Naive thymus-derived CD4-positive, alpha-beta T cell (primary cell): Measurements from ENCODE around the gene CALN1. TPM values are rescaled to one million over a fixed set of nuclear protein-coding genes. Genes with fewer than 3 reads are reported as not detected.

ENCODE experiments used
- ATAC-seq: fragments of 150-1000 bp; cut with Tn5 transposase; 2 replicates; pipeline ENCODE4 v1.10.0; 2021; ENCODE audit warnings: mild to moderate bottlenecking, moderate library complexity
- CTCF ChIA-PET: fragments of 350-600 bp; sonication (Branson Sonifier 250); formaldehyde crosslinking; loops from one replicate; lab custom pipeline; 2021; ENCODE audit warnings: antibody characterized with exemption; lab: Charles Lee
- POLR2A ChIA-PET: fragments of 350-600 bp; sonication (Branson Sonifier 250); formaldehyde crosslinking; loops from one replicate; lab custom pipeline; 2021; ENCODE audit warnings: antibody characterized with exemption, inconsistent platforms; lab: Charles Lee
- DNase-seq, 9 donors: peaks; one replicate each; pipeline versions ENCODE4 v3.0.0 to v3.0.0-alpha.2; 2020 to 2022; ENCODE audit warnings: mixed read lengths in 1 of 9
- H3K27ac ChIP-seq: one replicate; pipeline ENCODE4 v1.7.0; 2013; ENCODE audit warnings: mild to moderate bottlenecking, low read depth, low read length, moderate library complexity
- H3K27me3 ChIP-seq, 2 donors: one replicate each; pipeline ENCODE4 v1.7.0; 2013; ENCODE audit warnings: low read length in 2 of 2, mild to moderate bottlenecking in 2 of 2, moderate library complexity in 2 of 2; ENCODE audit not compliant: control insufficient read depth in 2 of 2, insufficient read depth in 2 of 2
- H3K36me3 ChIP-seq, 3 experiments: 1 replicate in 2 of 3; 2 replicates in 1 of 3; pipeline ENCODE4 v1.7.0; 2013; ENCODE audit warnings: low read length in 3 of 3, mild to moderate bottlenecking in 3 of 3, moderate library complexity in 1 of 3; ENCODE audit not compliant: insufficient read depth in 3 of 3, control insufficient read depth in 2 of 3
- H3K4me1 ChIP-seq, 2 donors: one replicate each; pipeline ENCODE4 v1.7.0; 2013; ENCODE audit warnings: low read length in 2 of 2, mild to moderate bottlenecking in 2 of 2, moderate library complexity in 1 of 2; ENCODE audit not compliant: control insufficient read depth in 2 of 2, insufficient read depth in 2 of 2
- H3K4me3 ChIP-seq: 2 replicates; pipeline ENCODE4 v1.7.0; 2013; ENCODE audit warnings: mild to moderate bottlenecking, low read length
- H3K9me3 ChIP-seq, 3 experiments: 1 replicate in 2 of 3; 2 replicates in 1 of 3; pipeline ENCODE4 v1.7.0; 2013; ENCODE audit warnings: low read length in 3 of 3; ENCODE audit not compliant: control insufficient read depth in 2 of 3
- H3K27ac Mint-ChIP-seq, 9 donors: one replicate each; pipeline ENCODE4 v1.8.0; 2020 to 2022; ENCODE audit warnings: mixed read lengths in 9 of 9, mild to moderate bottlenecking in 8 of 9, moderate library complexity in 5 of 9, inconsistent platforms in 2 of 9
- H3K27me3 Mint-ChIP-seq, 5 donors: one replicate each; pipeline ENCODE4 v1.8.0; 2021 to 2022; ENCODE audit warnings: mixed read lengths in 5 of 5, mild to moderate bottlenecking in 1 of 5
- H3K36me3 Mint-ChIP-seq, 5 donors: one replicate each; pipeline ENCODE4 v1.8.0; 2020 to 2022; ENCODE audit warnings: mixed read lengths in 5 of 5, mild to moderate bottlenecking in 3 of 5, inconsistent platforms in 1 of 5
- H3K4me1 Mint-ChIP-seq, 7 donors: one replicate each; pipeline ENCODE4 v1.8.0; 2020 to 2022; ENCODE audit warnings: mixed read lengths in 7 of 7, mild to moderate bottlenecking in 3 of 7, inconsistent platforms in 1 of 7
- H3K4me3 Mint-ChIP-seq, 10 donors: one replicate each; pipeline ENCODE4 v1.8.0; 2020 to 2022; ENCODE audit warnings: mild to moderate bottlenecking in 10 of 10, mixed read lengths in 10 of 10, moderate library complexity in 6 of 10, inconsistent platforms in 2 of 10
- H3K9me3 Mint-ChIP-seq, 11 donors: one replicate each; pipeline ENCODE4 v1.8.0; 2020 to 2022; ENCODE audit warnings: mixed read lengths in 11 of 11, mild to moderate bottlenecking in 4 of 11, inconsistent platforms in 1 of 11, moderate library complexity in 1 of 11
- intact Hi-C, 2 donors: fragments of 100-400 bp; cut with micrococcal nuclease; formaldehyde crosslinking; loops; one replicate each; pipeline ENCODE4 v1.15.1; 2023
- polyA plus RNA-seq, 2 donors: library from polyadenylated mRNA; unstranded; fragments of 300-500 nt; fragmentation: Illumina TruSeq; gene quantifications; one replicate each; pipeline ENCODE4 v1.2.3, GENCODE V29; 2021
- total RNA-seq, 6 experiments: library from RNA in 5 of 6; stranded (reverse) in 5 of 6; gene quantifications; 1 replicate in 5 of 6; 2 replicates in 1 of 6; pipeline ENCODE4 v1.2.3 and lab custom pipeline; 2021 to 2026

The CALN1 gene
- total and polyA plus RNA-seq, 7 experiments from 2014 or later: 0.03 to 0.17 TPM; not detected in 5

DNA sequence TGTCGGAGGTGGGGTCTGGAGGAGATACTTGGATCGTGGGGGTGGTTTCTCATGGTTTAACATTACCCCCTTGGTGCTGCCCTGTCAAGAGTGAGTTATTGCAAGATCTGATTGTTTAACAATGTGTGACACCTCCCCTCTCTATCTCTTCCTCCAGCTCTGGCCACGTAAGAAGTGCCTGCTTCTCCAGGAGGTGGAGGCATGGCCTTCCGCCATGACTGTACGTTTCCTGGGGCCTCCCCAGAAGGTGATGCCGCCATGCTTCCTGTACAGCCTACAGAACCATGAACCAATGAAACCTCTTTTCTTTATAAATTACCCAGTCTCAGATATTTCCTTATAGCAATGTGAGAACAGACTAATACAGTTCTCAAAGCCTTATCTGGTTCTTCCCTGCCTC is 547.0 kb downstream of the CALN1 start:
- ChIA-PET CTCF (no interaction called here), POLR2A (no interaction called here)
- Mint-ChIP-seq H3K4me3 (no peak overlapping the region), H3K27ac (no peak overlapping the region), H3K4me1 (no peaks in the 10 kb centered on the region), H3K27me3 (no peaks in the 10 kb centered on the region), H3K36me3 (no peaks in the 10 kb centered on the region), H3K9me3 (peaks cover 2 to 27% (median 5%) of the 10 kb centered on the region in 11 donors)
- ATAC-seq (no peak), DNase-seq (no peak)
- no peaks in the 10 kb centered on the region for H3K9me3 ChIP-seq
- intact Hi-C loops: no loop called here
- H3K36me3 ChIP-seq: no peaks in the 10 kb centered on the region
- H3K27ac ChIP-seq: no peak overlapping the region
- H3K4me1 ChIP-seq: no peaks in the 10 kb centered on the region
- no peak overlapping the region for H3K4me3 ChIP-seq
- H3K27me3 ChIP-seq: no peaks in the 10 kb centered on the region

DNA sequence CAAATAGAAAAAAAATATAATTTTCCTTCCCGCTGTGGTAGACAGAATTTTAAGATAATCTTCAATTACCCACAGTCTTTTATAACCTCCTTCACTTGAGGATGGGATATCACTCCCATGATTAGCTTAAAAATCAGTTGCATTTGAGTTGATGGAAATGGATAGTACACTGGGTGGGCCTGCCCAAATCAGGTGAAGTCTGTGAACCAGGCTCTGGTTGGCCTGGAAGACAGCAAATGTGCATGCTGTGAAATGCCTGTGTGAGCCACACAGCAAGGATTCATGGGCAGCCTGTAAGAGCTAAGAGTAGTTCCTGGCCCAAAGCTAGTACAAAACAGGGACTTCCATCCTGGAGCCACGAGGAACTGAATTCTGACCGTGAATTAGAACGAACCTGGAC is 548.0 kb downstream of the CALN1 start:
- peaks cover 3 to 27% (median 6%) of the 10 kb centered on the region in 11 donors for H3K9me3 Mint-ChIP-seq
- H3K4me3 ChIP-seq: no peak overlapping the region
- ATAC-seq: no peak

DNA sequence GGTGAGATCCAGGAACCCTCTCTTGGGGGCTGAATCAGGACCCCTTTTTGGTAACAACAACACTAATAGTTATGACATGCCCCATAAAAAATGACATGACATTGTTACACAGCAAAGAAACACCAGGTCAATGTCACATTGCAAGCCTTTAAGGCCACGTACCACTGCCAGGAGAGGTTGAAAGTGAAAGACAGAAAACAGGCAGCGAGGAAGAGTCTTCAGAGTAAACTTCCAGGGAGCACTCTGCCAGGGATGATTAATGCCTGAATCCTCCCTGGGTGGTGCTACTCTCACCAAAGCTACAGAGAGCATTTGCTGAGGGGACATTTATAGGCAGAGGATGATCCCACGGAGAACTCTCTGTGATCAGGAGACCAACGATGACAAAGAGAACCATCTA is 551.6 kb downstream of the CALN1 start:
- Mint-ChIP-seq H3K4me3 (no peak overlapping the region), H3K4me1 (no peaks in the 10 kb centered on the region), H3K27me3 (no peaks in the 10 kb centered on the region), H3K36me3 (no peaks in the 10 kb centered on the region), H3K27ac (no peak overlapping the region), H3K9me3 (peaks cover 0 to 16% (median 5%) of the 10 kb centered on the region in 11 donors)
- Histone ChIP-seq H3K36me3 (no peaks in the 10 kb centered on the region), H3K9me3 (no peaks in the 10 kb centered on the region), H3K4me1 (no peaks in the 10 kb centered on the region), H3K4me3 (no peak overlapping the region), H3K27ac (no peak overlapping the region), H3K27me3 (no peaks in the 10 kb centered on the region)
- no peak for ATAC-seq
- intact Hi-C loops: no loop called here
- DNase-seq: no peak
- CTCF ChIA-PET: no interaction called here
- POLR2A ChIA-PET: no interaction called here

More for the DNA sequence above, 548.0 kb downstream of the CALN1 start:
- Mint-ChIP-seq H3K27me3 (no peaks in the 10 kb centered on the region), H3K36me3 (no peaks in the 10 kb centered on the region), H3K4me3 (no peak overlapping the region), H3K27ac (no peak overlapping the region), H3K4me1 (no peaks in the 10 kb centered on the region)
- DNase-seq: no peak
- no peaks in the 10 kb centered on the region for H3K9me3 ChIP-seq
- no peaks in the 10 kb centered on the region for H3K4me1 ChIP-seq
- no peaks in the 10 kb centered on the region for H3K36me3 ChIP-seq
- intact Hi-C loops: no loop called here
- no peaks in the 10 kb centered on the region for H3K27me3 ChIP-seq
- ChIA-PET POLR2A (no interaction called here), CTCF (no interaction called here)
- H3K27ac ChIP-seq: no peak overlapping the region

DNA sequence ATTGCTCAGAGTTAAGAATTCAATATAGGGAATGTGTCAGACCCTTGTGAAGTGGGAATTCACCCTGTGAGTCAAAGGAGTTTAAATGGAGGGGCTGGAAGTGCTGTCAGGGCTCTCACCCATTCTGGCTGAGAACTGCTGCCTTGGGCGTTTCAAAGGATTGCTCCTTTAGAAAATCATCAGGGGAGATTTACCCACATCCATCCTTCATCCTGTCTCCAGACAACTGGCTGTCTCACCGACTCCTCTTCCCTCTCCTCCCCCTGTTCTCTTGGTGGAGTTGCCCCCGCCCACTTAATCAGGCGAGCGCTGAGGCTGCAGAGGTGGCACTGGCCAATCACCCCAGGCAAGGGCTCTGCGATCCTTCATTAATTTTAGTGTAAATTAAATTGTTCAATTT is 554.8 kb downstream of the CALN1 start:
- no peak overlapping the region for H3K4me3 ChIP-seq
- CTCF ChIA-PET: no interaction called here

DNA sequence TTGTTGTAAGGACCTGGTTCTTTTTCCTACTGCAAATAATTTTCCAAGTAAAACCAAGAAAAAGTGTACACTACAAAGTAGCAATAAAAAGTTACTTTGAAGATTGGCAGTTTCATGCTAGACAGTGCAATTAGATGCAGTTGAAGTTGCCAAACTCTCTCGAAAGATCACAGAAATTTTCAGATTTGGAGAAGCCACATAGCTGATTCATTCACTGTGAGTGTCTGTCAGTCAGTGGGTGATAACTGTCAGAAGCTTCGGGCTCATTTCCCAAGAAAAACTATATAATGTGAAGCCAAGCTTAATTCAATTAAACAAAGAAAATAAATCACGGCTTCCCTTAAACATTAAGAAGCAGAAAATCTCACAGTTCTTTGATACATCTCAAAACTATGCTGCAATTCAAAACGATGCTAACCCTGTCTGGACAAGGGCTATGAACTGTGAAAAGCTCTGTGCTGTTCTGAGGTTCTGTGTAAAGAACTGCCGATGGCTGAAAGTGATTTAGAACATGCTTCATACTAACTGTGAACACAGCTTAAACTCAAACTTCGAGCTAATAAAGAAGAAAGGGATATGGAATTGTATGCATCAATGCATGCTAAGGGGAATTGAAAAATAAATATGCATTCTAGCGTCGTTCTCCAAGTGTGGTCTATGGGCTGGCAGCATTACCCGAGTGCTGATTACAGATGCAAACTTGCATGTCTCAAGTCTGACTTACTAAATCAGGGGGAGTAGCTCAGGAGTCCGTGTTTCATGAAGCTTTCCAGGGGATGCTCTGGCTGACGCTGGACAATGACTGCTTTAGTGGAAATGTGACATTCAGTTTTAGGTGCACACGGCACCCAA is 557.4 kb downstream of the CALN1 start:
- peaks cover 0 to 13% (median 0%) of the 10 kb centered on the region in 11 donors for H3K9me3 Mint-ChIP-seq
- intact Hi-C loops: no loop called here
- no peak for ATAC-seq
- H3K27me3 Mint-ChIP-seq: no peaks in the 10 kb centered on the region
- no peaks in the 10 kb centered on the region for H3K36me3 ChIP-seq
- ChIA-PET CTCF (no interaction called here), POLR2A (no interaction called here)
- no peak overlapping the region for H3K27ac Mint-ChIP-seq
- no peak overlapping the region for H3K4me3 ChIP-seq
- no peaks in the 10 kb centered on the region for H3K4me1 ChIP-seq
- H3K4me3 Mint-ChIP-seq: no peak overlapping the region
- DNase-seq: no peak
- no peaks in the 10 kb centered on the region for H3K27me3 ChIP-seq
- no peaks in the 10 kb centered on the region for H3K4me1 Mint-ChIP-seq
- no peaks in the 10 kb centered on the region for H3K36me3 Mint-ChIP-seq
- H3K9me3 ChIP-seq: no peaks in the 10 kb centered on the region
- H3K27ac ChIP-seq: no peak overlapping the region

More for the DNA sequence above, 554.8 kb downstream of the CALN1 start:
- H3K4me1 Mint-ChIP-seq: no peaks in the 10 kb centered on the region
- peaks cover 0 to 7% (median 3%) of the 10 kb centered on the region in 11 donors for H3K9me3 Mint-ChIP-seq
- no peaks in the 10 kb centered on the region for H3K27me3 Mint-ChIP-seq
- intact Hi-C loops: no loop called here
- DNase-seq (no peak), ATAC-seq (no peak)
- Histone ChIP-seq H3K36me3 (no peaks in the 10 kb centered on the region), H3K27ac (no peak overlapping the region), H3K9me3 (no peaks in the 10 kb centered on the region), H3K4me1 (no peaks in the 10 kb centered on the region), H3K27me3 (no peaks in the 10 kb centered on the region)
- H3K36me3 Mint-ChIP-seq: no peaks in the 10 kb centered on the region
- H3K27ac Mint-ChIP-seq: no peak overlapping the region
- H3K4me3 Mint-ChIP-seq: no peak overlapping the region
- POLR2A ChIA-PET: no interaction called here

DNA sequence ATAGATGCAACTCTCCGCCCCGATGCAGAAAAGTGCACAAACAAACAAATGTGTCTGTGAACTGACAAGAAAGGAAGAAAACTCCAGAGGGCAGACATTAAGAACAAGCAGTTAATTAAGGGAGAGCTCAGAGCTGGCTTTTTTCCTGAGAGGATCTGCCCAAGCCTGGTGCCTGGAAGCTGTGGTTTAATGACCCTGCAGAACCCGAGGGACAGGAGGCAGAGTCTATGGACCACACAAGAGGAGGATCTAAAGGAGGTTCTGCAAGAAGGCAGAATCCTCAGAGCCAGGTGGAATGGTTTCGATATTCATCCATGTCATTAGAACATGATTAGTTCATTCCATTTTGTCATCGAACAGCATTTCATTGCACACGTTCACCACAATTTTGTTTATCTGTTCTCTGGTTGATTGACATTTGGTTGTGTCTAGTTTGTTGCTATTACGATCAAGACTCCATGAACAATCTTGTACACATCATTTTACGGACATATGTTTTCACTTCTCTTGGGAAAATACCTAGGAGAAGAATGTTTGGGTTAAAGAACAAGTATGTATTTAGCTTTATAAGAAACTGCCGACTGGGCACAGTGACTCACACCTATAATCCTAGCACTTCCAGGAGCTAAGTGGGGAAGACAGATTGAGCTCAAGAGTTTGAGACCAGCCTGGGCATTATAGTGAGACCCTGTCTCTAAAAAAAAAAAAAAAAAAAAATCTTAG is 560.2 kb downstream of the CALN1 start:
- ATAC-seq (no peak), DNase-seq (no peak)
- Mint-ChIP-seq H3K9me3 (peaks cover 0 to 10% (median 0%) of the 10 kb centered on the region in 11 donors), H3K27me3 (no peaks in the 10 kb centered on the region), H3K36me3 (no peaks in the 10 kb centered on the region), H3K27ac (no peak overlapping the region), H3K4me1 (no peaks in the 10 kb centered on the region), H3K4me3 (no peak overlapping the region)
- CTCF ChIA-PET: interaction anchor here (0.8 kb wide), 1 partner anchor 9 kb away, joined by 3 read pairs; no protein-coding TSS in a partner anchor
- no peaks in the 10 kb centered on the region for H3K9me3 ChIP-seq
- H3K27me3 ChIP-seq: no peaks in the 10 kb centered on the region
- POLR2A ChIA-PET: no interaction called here
- H3K36me3 ChIP-seq: no peaks in the 10 kb centered on the region
- intact Hi-C loops: no loop called here
- H3K4me3 ChIP-seq: no peak overlapping the region
- H3K27ac ChIP-seq: no peak overlapping the region
- H3K4me1 ChIP-seq: no peaks in the 10 kb centered on the region
